ENCODE results near the gene SLX1A.

DNA sequence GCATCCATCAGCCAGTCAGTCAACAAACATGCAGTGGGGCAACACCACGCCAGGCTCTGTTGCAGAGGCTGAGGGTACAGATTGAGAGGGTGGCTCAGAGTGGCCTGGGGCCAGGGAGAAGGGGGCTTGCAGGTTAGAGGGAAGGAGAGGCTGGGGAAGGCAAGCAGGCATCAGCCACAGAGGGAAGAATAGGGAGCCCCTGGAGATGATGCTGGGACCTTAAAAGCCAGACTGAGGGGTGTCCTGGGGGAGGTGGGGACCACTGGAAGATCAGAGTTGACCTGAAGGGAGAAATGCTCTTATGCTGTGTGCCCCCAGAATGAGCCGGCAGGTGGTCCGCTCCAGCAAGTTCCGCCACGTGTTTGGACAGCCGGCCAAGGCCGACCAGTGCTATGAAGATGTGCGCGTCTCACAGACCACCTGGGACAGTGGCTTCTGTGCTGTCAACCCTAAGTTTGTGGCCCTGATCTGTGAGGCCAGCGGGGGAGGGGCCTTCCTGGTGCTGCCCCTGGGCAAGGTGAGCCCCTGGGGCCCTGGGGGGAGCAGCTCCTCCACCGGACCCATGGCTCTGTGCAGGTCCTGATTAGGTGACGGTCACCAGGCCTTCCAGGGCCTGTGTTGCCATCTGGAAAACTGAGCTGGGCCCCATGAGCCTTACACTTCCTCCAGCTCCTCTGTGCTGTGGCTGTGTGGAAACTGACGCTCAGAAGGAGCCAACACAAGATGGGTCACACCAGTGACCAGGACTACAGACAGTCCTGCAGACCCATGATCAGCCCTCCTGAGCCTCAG is 8.6 kb upstream of the SLX1A start:
- TF ChIP-seq POLR2A (IDR thresholded peaks at IDR 0.05), result no peak
- TF ChIP-seq, protein P1, sequence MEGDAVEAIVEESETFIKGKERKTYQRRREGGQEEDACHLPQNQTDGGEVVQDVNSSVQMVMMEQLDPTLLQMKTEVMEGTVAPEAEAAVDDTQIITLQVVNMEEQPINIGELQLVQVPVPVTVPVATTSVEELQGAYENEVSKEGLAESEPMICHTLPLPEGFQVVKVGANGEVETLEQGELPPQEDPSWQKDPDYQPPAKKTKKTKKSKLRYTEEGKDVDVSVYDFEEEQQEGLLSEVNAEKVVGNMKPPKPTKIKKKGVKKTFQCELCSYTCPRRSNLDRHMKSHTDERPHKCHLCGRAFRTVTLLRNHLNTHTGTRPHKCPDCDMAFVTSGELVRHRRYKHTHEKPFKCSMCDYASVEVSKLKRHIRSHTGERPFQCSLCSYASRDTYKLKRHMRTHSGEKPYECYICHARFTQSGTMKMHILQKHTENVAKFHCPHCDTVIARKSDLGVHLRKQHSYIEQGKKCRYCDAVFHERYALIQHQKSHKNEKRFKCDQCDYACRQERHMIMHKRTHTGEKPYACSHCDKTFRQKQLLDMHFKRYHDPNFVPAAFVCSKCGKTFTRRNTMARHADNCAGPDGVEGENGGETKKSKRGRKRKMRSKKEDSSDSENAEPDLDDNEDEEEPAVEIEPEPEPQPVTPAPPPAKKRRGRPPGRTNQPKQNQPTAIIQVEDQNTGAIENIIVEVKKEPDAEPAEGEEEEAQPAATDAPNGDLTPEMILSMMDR (IDR thresholded peaks at IDR 0.05), result no peak
- no peak for TF ChIP-seq EP300 (IDR thresholded peaks at IDR 0.05)

Data from gastroesophageal sphincter (tissue), 3 donors.